ENCODE data around the gene NFATC2. TPM values are rescaled to one million over a fixed set of nuclear protein-coding genes. Genes with fewer than 3 reads are reported as not detected.

The NFATC2 gene
- total and polyA plus RNA-seq, 2 experiments from 2014 or later: 0.52 to 0.59 TPM

DNA sequence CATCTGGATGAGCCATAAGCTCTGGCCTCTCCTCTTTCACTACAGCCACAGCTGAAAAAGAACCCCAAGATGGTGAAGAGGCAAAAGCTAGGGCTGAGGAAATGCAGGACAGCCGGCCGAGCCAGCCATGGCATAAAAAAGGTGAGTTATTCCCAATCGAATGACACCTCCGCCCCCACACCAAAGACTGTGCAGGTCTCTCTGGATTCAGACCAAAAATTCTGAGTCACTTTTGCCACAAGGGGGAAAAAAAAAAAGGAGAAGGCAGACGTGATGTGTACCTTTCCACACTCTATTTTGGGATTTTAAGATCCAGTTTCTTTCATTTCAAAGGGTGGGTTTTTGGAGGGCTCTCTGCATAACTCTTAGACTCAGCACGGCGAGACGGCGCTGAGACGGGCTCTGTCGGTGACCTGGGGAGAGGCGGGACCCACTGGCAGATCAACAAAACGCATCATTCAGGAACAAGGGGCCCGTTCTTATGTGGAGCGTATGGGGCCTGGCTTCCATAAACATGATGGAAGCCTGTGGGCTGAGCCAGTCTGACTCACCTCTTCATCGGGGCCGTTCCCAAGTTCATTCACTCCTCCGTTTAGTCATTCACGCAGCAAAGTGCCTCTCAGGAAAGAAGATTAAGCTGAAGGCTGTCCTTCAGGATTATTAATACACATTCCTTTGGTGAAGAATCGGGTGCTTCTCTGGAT lies 54.8 kb downstream of the NFATC2 start:
- no peak overlapping the region for H3K4me3 Mint-ChIP-seq
- H3K9me2 ChIP-seq (ENCODE audit: insufficient read depth): no peaks in the 10 kb centered on the region; the same call in 1 of the 2 replicates
- TF ChIP-seq EZH2 (IDR thresholded peaks at IDR 0.05; ENCODE audit: low read depth, unreplicated experiment) (no peak), STAT1 (IDR thresholded peaks at IDR 0.05; ENCODE audit: unreplicated experiment) (no peak), ZNF114 (CRISPR knock-in tag; IDR thresholded peaks at IDR 0.05) (no peak), ZNF331 (CRISPR knock-in tag; IDR thresholded peaks at IDR 0.05; ENCODE audit: low read depth) (no peak)
- TF ChIP-seq, protein P1, sequence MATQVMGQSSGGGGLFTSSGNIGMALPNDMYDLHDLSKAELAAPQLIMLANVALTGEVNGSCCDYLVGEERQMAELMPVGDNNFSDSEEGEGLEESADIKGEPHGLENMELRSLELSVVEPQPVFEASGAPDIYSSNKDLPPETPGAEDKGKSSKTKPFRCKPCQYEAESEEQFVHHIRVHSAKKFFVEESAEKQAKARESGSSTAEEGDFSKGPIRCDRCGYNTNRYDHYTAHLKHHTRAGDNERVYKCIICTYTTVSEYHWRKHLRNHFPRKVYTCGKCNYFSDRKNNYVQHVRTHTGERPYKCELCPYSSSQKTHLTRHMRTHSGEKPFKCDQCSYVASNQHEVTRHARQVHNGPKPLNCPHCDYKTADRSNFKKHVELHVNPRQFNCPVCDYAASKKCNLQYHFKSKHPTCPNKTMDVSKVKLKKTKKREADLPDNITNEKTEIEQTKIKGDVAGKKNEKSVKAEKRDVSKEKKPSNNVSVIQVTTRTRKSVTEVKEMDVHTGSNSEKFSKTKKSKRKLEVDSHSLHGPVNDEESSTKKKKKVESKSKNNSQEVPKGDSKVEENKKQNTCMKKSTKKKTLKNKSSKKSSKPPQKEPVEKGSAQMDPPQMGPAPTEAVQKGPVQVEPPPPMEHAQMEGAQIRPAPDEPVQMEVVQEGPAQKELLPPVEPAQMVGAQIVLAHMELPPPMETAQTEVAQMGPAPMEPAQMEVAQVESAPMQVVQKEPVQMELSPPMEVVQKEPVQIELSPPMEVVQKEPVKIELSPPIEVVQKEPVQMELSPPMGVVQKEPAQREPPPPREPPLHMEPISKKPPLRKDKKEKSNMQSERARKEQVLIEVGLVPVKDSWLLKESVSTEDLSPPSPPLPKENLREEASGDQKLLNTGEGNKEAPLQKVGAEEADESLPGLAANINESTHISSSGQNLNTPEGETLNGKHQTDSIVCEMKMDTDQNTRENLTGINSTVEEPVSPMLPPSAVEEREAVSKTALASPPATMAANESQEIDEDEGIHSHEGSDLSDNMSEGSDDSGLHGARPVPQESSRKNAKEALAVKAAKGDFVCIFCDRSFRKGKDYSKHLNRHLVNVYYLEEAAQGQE (IDR thresholded peaks at IDR 0.05; ENCODE audit: unreplicated experiment): no peak
- no peak overlapping the region for H3K27ac ChIP-seq (ENCODE audit: low read depth)
- H3K27me3 Mint-ChIP-seq (ENCODE audit: insufficient read depth, low read depth, poor library complexity): peaks cover 4% of the 10 kb centered on the region
- H3K79me2 ChIP-seq (replicated peaks; ENCODE audit: insufficient read depth): no peaks in the 10 kb centered on the region
- H3K4me1 ChIP-seq (ENCODE audit: insufficient read depth): peaks cover 7% of the 10 kb centered on the region; the same call in 1 of the 2 replicates
- no peak overlapping the region for H3K27ac Mint-ChIP-seq
- no peak overlapping the region for H2AFZ ChIP-seq
- no peaks in the 10 kb centered on the region for H3K9me3 Mint-ChIP-seq
- DNase-seq (ENCODE audit: low spot score): no peak
- no peaks in the 10 kb centered on the region for H4K20me1 ChIP-seq (replicated peaks; ENCODE audit: insufficient read depth)
- H3F3A ChIP-seq (replicated peaks; ENCODE audit: low read depth): no peaks in the 10 kb centered on the region
- no peak overlapping the region for H3K4me3 ChIP-seq
- no peak; the same call in 2 of the 3 replicates for ATAC-seq
- no peaks in the 10 kb centered on the region for H3K27me3 ChIP-seq (ENCODE audit: insufficient read depth)
- H3K36me3 Mint-ChIP-seq (ENCODE audit: low read depth): no peaks in the 10 kb centered on the region
- H3K4me1 Mint-ChIP-seq: peaks cover 24% of the 10 kb centered on the region
- no peaks in the 10 kb centered on the region for H3K36me3 ChIP-seq (ENCODE audit: insufficient read depth)
- H3K4me2 ChIP-seq: no peak overlapping the region

DNA sequence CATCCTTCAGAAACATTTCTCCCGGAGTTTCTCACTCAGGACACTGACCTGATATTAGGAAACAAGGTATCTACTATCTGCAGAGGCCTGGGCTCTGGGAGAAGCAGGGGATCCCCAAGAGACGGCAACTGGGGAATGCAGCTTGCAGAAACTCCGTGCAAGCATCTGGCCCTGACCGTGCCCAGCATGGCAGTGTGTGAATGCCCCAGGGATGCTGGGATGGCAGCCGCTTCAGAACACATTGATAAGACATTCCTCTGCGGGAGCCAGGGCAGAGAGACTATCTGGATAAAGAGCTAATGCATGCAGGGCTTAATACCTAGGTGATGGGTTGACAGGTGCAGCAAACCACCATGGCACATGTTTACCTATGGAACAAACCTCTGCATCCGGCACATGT lies 55.4 kb downstream of the NFATC2 start:
- no peaks in the 10 kb centered on the region for H3K36me3 ChIP-seq (ENCODE audit: insufficient read depth)
- H3K4me3 ChIP-seq: no peak overlapping the region
- DNase-seq (ENCODE audit: low spot score): no peak
- H3F3A ChIP-seq (replicated peaks; ENCODE audit: low read depth): no peaks in the 10 kb centered on the region
- Mint-ChIP-seq H3K4me1 (peaks cover 18% of the 10 kb centered on the region; the same call in 2 of the 3 replicates), H3K36me3 (ENCODE audit: low read depth) (no peaks in the 10 kb centered on the region), H3K9me3 (no peaks in the 10 kb centered on the region), H3K4me3 (no peak overlapping the region), H3K27ac (no peak overlapping the region), H3K27me3 (ENCODE audit: insufficient read depth, low read depth, poor library complexity) (peaks cover 4% of the 10 kb centered on the region)
- ATAC-seq: no peak
- H3K4me2 ChIP-seq: no peak overlapping the region
- H3K79me2 ChIP-seq (replicated peaks; ENCODE audit: insufficient read depth): no peaks in the 10 kb centered on the region
- no peak overlapping the region for H3K27ac ChIP-seq (ENCODE audit: low read depth)
- H4K20me1 ChIP-seq (replicated peaks; ENCODE audit: insufficient read depth): no peaks in the 10 kb centered on the region
- H3K9me2 ChIP-seq (ENCODE audit: insufficient read depth): no peaks in the 10 kb centered on the region; the same call in 1 of the 2 replicates
- H2AFZ ChIP-seq: no peak overlapping the region
- H3K27me3 ChIP-seq (ENCODE audit: insufficient read depth): no peaks in the 10 kb centered on the region
- H3K4me1 ChIP-seq (ENCODE audit: insufficient read depth): peaks cover 2% of the 10 kb centered on the region; the same call in 1 of the 2 replicates
- no peak for TF ChIP-seq NANOG (IDR thresholded peaks at IDR 0.05; ENCODE audit: borderline replicate concordance)
- TF ChIP-seq, protein P1 (IDR thresholded peaks at IDR 0.05; ENCODE audit: unreplicated experiment): no peak
- TF ChIP-seq POLR2AphosphoS5 (IDR thresholded peaks at IDR 0.05; ENCODE audit: low read depth): no peak
- no peak for TF ChIP-seq EZH2 (IDR thresholded peaks at IDR 0.05; ENCODE audit: low read depth, unreplicated experiment)
- TF ChIP-seq JUNB (IDR thresholded peaks at IDR 0.05; ENCODE audit: unreplicated experiment): no peak
- no peak for TF ChIP-seq EZH2phosphoT487 (IDR thresholded peaks at IDR 0.05; ENCODE audit: unreplicated experiment)
